NB4 (cell line): ENCODE results near the gene MTMR1.

Experiments used
- CTCF ChIP-seq: IDR thresholded peaks from one replicate; pipeline ENCODE4 v1.5.1; 2012; ENCODE audit warnings: low read depth, low read length
- POLR2A ChIP-seq: IDR thresholded peaks from 2 replicates; pipeline ENCODE4 v1.6.1; 2011; ENCODE audit warnings: mild to moderate bottlenecking; ENCODE audit not compliant: insufficient read length; ENCODE audit errors: extremely low read depth

DNA sequence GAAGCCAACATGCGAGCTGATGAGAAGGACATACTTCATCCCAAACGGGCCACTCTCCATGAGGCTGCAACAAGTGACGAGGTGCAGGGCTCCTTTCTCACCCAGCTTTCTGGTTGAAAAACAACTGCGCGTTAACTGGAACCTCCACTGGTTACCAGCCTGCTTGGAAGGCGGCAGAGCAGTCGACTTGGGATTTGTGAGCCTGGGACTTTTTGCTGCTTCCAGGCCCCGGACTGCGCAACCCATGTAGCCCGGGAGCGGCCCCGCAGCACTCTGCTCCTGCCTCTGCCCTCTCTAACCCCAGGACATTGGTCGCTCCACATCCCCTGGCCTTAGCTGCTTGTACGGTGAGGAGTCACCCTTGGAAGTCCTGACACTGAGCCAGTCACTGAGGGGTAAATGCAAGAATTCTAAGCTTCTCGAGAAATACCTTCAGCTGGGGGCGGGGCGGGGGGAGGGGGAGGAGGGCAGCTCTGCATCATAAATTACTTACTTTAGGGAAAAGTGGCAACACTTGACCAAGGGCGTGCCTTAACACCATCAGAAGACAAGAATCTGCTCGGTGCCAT, 72.7 kb downstream of the MTMR1 start:
- TF ChIP-seq CTCF, result no peak
- no peak for TF ChIP-seq POLR2A
